IPS-18a (cell line): ENCODE data around the gene RIPK3.
A peak's percentile ranks its signal among the peaks of the same experiment; 100 is the strongest.

Experiments used
- H3K27ac ChIP-seq: one replicate; pipeline ENCODE4 v1.5.1; 2013; ENCODE audit warnings: low read length
- H3K27me3 ChIP-seq: one replicate; pipeline ENCODE4 v1.6.1; 2013; ENCODE audit warnings: mild to moderate bottlenecking, low read length; ENCODE audit not compliant: control insufficient read depth, insufficient read depth
- H3K36me3 ChIP-seq: one replicate; pipeline ENCODE4 v1.6.1; 2013; ENCODE audit warnings: low read depth, low read length; ENCODE audit not compliant: control insufficient read depth
- H3K4me1 ChIP-seq: one replicate; pipeline ENCODE4 v1.6.1; 2013; ENCODE audit warnings: low read depth, low read length; ENCODE audit not compliant: control insufficient read depth
- H3K4me3 ChIP-seq: one replicate; pipeline ENCODE4 v1.5.1; 2013; ENCODE audit warnings: low read length
- H3K9ac ChIP-seq: one replicate; pipeline ENCODE4 v1.6.1; 2013; ENCODE audit warnings: mild to moderate bottlenecking, low read length, moderate library complexity
- H3K9me3 ChIP-seq: one replicate; pipeline ENCODE4 v1.6.1; 2013; ENCODE audit warnings: low read depth, low read length; ENCODE audit not compliant: control insufficient read depth

RIPK3 gene

DNA sequence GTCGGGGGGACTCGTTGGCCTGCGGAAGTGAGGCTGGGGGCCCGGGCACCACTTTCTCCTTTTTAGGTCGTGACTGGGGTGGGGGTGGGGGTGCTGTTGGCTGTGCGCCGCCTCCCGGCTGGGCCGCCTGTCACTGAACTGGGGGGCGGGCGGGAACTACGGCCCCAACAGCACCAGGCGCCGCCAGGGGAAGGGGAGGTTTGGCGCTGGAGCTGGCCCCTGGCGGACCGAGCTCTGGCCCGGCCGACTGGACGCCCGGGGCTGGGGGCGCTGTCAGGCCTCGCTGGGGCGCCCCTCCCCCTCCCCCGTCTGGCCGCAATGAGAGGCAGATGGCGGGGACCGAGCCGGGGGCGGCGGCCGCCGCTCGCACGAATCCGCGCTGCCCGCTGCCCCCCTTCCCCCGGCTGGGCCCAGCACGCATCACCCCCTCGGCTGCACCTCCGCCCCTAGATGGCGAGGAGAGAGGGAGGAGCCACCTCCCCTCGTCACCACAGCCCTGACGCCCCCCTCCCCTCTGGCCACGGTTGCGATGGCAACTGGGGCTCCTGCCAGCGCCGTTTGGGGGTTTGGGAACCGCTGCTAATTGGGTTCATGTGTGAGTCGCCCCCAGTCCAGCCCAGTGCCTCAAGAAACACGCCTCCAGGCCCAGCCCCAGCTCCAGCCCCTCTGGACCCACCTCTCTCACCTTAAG, 28.9 kb upstream of the RIPK3 start:
- Histone ChIP-seq H3K9ac (peak overlapping the region; percentile 74), H3K9me3 (no peaks in the 10 kb centered on the region), H3K4me1 (peaks cover 15% of the 10 kb centered on the region), H3K4me3 (peak overlapping the region; percentile 67), H3K27ac (no peak overlapping the region), H3K27me3 (peaks cover 6% of the 10 kb centered on the region), H3K36me3 (peaks cover 9% of the 10 kb centered on the region)

DNA sequence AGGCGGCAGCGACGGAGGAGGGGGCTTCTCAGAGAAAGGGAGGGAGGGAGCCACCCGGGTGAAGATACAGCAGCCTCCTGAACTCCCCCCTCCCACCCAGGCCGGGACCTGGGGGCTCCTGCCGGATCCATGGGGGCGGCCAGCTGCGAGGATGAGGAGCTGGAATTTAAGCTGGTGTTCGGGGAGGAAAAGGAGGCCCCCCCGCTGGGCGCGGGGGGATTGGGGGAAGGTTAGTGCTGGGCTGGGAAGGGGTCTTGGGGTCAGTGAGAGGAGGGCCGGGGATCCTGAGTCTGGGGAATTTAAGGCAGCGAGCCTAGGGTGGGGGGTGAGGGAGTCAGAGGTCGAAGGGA, 28.4 kb upstream of the RIPK3 start:
- Histone ChIP-seq H3K9ac (peak overlapping the region; percentile 74), H3K9me3 (no peaks in the 10 kb centered on the region), H3K27me3 (peaks cover 6% of the 10 kb centered on the region), H3K4me1 (peaks cover 15% of the 10 kb centered on the region), H3K27ac (no peak overlapping the region), H3K36me3 (peaks cover 4% of the 10 kb centered on the region), H3K4me3 (peak overlapping the region; percentile 67)

DNA sequence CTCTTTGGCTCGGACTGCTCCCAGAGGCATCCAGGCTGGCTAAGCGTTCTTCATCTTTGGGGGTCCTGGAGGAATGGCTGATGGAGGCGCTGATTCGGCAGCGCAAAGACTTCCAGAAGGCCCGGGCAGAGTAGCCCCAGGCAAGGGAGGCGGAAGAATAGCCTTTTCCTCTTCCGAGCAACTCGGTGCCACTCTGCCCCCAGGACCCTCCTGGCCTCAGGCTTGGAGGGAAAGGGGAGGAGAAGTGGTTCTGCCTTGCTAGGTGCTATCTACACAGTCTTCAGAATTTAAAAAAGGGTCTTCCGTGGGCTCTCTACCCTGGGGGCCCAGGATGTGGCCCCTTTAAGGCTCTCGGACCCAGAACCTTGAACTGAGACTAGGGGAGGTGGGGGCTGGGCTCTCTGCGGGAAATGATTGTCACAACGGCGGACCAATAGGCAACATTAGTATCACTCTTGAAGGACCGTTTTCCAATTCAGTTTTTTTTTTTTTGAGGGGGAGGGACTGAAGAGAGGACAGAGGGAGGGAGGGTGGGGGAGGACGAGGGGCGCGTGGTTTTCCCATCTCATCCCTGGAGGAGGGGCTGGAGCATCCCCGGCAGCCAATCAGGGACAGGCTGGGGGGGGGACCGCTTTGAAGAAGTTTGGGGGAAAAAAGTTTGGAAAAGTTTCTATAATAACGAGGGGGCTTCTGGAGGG, 27.9 kb upstream of the RIPK3 start, which contains the start of gene NFATC4:
TSS of gene NFATC4 (plus strand) at position 671 of the 698 bp plus-strand sequence. CDS start 157 bp downstream, outside the sequence.
- Histone ChIP-seq H3K4me3 (peak within 1 kb of the TSS; percentile 67), H3K9ac (peak within 1 kb of the TSS; percentile 74)

DNA sequence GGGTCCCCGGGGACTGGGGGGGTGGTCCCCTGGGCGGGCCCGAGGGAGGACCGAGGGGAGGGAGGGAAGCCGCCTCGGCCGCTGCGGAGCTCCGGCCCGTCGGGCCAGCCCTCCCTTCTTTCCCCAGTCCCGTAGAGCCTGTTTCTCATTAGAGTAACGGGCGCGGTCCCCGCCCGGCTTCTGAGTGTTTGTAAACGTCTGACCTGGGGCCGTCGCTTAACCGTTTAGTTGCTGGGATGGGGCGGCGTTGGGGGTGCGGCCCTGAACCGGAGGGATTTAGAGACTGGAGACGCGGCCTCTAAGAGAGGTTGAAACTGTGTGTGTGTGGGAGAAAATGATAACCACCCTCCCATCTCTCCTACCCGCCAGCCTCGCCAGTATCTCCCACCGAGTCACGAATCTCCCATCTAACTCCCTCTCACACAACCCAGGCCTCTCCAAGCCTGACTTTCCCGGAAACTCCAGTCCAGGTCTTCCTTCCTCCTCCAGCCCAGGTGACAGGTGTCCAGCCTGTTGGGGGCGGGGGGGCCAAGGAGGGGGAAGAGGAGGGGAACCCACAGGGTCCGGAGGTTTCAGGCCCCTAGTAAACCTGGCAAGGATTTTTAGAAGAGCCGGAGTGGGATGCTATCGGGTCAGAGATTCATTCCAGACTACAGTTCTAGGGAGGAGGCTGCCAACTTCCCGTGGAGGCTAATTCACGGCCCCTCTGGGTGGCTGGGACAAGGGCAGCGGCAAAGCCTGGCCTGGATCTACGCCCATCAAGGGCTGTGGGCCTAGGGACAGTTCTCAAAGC, 27.1 kb upstream of the RIPK3 start:
- Histone ChIP-seq H3K27me3 (peaks cover 15% of the 10 kb centered on the region), H3K4me3 (peak overlapping the region; percentile 67), H3K27ac (peak overlapping the region; percentile 11), H3K4me1 (peaks cover 15% of the 10 kb centered on the region), H3K36me3 (no peaks in the 10 kb centered on the region), H3K9me3 (no peaks in the 10 kb centered on the region), H3K9ac (peak overlapping the region; percentile 54)

More for the DNA sequence above, 27.9 kb upstream of the RIPK3 start, which contains the start of gene NFATC4:
- peaks cover 7% of the 10 kb centered on the region for H3K27me3 ChIP-seq
- H3K9me3 ChIP-seq = no peaks in the 10 kb centered on the region
- peaks cover 15% of the 10 kb centered on the region for H3K4me1 ChIP-seq
- H3K27ac ChIP-seq = peak within 1 kb of the TSS; percentile 11
- no peaks in the 10 kb centered on the region for H3K36me3 ChIP-seq

DNA sequence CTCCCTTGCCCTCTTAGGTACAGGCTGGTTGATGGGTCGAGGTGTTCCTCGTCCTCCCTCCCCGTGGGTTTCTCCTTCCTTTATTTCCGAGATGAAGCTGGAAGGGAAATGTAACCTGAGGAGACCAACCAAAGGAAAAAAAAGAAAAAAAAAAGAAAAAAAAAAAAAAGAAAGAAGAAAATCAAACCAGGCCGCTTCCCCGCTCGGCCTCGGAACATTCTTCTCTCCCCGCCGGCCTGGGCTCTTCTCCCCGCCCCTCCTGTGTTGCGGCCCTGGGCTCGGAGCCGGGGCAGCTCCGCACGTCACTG, 26.6 kb upstream of the RIPK3 start:
- H3K4me1 ChIP-seq = peaks cover 15% of the 10 kb centered on the region
- no peak overlapping the region for H3K27ac ChIP-seq
- peak overlapping the region; percentile 32 for H3K9ac ChIP-seq
- peak overlapping the region; percentile 67 for H3K4me3 ChIP-seq
- H3K36me3 ChIP-seq = no peaks in the 10 kb centered on the region
- H3K9me3 ChIP-seq = no peaks in the 10 kb centered on the region
- H3K27me3 ChIP-seq = peaks cover 20% of the 10 kb centered on the region

DNA sequence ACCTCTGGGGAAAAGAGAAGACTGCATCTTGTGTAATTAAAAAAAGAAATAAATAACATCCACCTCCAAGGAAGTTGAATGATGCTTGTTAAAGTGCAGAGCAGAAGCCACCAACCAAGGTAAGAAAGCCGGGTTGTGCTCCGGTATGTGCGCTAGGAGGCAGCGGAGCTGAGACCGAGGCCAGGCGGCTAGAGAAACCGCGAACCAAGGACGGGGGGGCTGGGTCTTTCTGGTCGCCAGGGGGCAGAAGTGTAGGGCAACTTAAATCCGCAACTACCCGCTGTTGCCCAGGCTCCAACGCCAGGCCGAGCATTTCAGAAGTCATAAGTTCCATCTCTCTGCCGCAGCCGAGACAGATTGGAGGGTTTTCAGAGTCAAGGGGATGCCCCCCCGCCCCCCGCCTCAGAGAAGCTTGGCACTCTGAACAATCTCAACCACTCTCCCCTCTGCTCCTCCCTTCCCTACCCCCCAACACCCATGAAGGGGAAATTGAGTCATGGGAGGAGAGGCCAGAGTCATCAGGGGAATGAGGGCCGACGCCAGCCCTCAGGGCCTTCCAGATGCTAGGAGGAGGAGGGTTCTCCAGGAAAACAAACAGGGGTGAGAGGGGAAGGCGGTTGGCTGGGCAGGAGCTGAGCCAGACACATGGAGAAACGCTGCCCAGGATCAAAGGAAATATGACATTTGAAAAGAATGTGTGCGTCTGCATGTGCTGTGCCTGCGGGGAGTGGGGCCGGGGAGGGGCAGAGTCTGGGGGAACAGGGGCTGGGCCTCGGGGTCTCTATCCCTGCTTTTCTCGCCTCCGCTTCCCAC, 26.0 kb upstream of the RIPK3 start:
- peaks cover 25% of the 10 kb centered on the region for H3K27me3 ChIP-seq
- no peak overlapping the region for H3K27ac ChIP-seq
- no peaks in the 10 kb centered on the region for H3K9me3 ChIP-seq
- H3K4me1 ChIP-seq = peaks cover 15% of the 10 kb centered on the region
- H3K9ac ChIP-seq = peak overlapping the region; percentile 32
- H3K36me3 ChIP-seq = no peaks in the 10 kb centered on the region
- peak overlapping the region; percentile 67 for H3K4me3 ChIP-seq

DNA sequence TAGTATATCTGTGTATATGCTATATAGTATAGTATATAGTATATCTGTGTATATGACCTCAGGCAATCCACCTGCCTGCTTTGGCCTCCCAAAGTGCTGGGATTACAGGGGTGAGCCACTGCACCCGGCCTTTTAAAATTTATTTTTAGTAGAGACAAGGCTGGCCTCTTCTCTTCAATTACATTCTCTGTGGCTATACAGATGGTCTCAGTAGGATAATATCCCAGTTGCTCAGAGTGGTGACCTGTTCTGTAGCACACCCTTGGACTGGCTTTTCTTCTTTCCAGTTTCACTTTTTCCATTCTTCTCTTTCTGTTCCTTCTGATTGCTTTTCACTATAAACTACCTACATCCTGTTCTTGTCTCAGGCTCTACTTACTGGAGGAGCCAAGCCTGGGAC, 25.1 kb upstream of the RIPK3 start:
- H3K27me3 ChIP-seq = peaks cover 28% of the 10 kb centered on the region
- H3K9ac ChIP-seq = no peak overlapping the region
- no peak overlapping the region for H3K27ac ChIP-seq
- H3K4me3 ChIP-seq = no peak overlapping the region
- H3K9me3 ChIP-seq = no peaks in the 10 kb centered on the region
- H3K4me1 ChIP-seq = peaks cover 15% of the 10 kb centered on the region
- no peaks in the 10 kb centered on the region for H3K36me3 ChIP-seq

DNA sequence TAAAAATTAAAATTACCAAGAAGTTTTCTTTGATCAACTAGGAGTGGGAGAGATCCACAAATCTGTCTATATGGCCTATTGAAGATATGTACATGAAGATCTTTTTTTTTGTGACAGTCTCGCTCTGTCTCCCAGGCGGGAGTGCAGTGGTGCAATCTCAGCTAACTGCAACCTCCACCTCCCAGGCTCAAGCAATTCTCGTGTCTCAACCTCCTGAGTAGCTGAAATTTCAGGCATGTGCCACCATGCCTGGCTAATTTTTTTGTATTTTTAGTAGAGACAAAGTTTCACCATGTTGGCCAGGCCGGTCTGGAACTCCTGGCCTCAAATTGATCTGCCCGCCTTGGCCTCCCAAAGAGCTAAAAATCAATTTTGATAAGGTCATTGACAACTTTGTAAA, 23.6 kb upstream of the RIPK3 start:
- Histone ChIP-seq H3K4me3 (no peak overlapping the region), H3K27me3 (peaks cover 29% of the 10 kb centered on the region), H3K9ac (no peak overlapping the region), H3K27ac (no peak overlapping the region), H3K36me3 (no peaks in the 10 kb centered on the region), H3K4me1 (peaks cover 9% of the 10 kb centered on the region), H3K9me3 (no peaks in the 10 kb centered on the region)

DNA sequence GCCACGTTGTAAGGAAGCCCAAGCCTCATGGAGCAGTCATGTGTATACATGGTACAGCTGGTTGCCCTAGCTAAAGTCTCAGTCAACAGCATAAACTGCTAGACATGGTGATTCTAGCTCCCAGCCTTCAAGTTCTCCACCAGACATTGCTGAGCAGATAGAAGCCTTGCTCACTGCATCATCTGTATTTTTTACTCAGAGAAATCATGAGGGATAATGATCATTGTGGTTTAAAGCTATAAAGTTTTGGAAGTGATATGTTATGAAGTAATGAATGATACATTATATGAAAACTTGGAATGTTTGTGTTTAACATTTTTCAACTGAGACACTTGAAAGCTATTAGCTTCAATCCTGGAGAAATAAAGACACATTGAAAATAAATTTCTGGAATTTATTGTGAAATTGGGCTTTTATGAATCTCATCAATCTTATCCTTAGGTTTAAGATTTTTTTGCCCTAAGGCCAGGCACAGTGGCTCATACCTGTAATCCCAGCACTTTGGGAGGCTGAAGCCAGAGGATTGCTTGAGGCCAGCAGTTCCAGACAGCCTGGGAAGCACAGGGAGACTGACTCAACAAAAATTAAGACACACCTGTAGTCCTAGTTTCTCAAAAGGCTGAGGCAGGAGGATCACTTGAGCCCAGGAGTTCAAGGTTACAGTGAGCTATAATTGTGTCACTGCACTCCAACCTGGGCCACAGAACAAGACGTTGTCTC, 22.6 kb upstream of the RIPK3 start:
- H3K27ac ChIP-seq = no peak overlapping the region
- H3K36me3 ChIP-seq = no peaks in the 10 kb centered on the region
- H3K27me3 ChIP-seq = peaks cover 32% of the 10 kb centered on the region
- no peak overlapping the region for H3K9ac ChIP-seq
- peaks cover 9% of the 10 kb centered on the region for H3K4me1 ChIP-seq
- no peak overlapping the region for H3K4me3 ChIP-seq
- H3K9me3 ChIP-seq = no peaks in the 10 kb centered on the region

DNA sequence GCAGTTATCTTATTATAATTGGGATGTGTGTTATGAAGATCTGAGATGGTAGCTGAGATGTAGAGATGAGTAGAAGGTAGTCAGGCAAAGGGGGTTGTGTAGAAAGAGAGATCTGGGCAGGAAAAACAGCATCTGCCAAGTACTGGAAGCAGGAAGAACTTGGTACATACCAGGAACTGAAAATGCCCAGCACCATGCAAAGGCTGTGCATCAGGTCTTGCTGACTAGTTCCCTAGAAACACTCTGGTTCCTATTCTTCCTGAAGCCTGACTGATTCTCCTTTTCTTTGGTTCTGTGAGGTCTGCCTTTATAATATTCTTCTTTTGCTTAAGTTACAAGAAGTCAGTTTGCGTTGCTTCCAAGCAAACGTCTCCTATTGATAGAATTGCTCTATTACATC, 21.5 kb upstream of the RIPK3 start:
- no peak overlapping the region for H3K4me3 ChIP-seq
- no peak overlapping the region for H3K9ac ChIP-seq
- H3K36me3 ChIP-seq = no peaks in the 10 kb centered on the region
- H3K27ac ChIP-seq = no peak overlapping the region
- no peaks in the 10 kb centered on the region for H3K9me3 ChIP-seq
- peaks cover 9% of the 10 kb centered on the region for H3K4me1 ChIP-seq
- peaks cover 36% of the 10 kb centered on the region for H3K27me3 ChIP-seq
